Type B pancreatic cell (in vitro differentiated cells): ENCODE measurements around the gene TOP3A. TPM values are rescaled to one million over a fixed set of nuclear protein-coding genes. Genes with fewer than 3 reads are reported as not detected.

Source experiments
- DNase-seq: peaks from one replicate; pipeline ENCODE4 v3.0.0; 2021; ENCODE audit warnings: mixed read lengths; ENCODE audit not compliant: unreplicated experiment; ENCODE audit errors: extremely low spot score
- H3K27ac Mint-ChIP-seq: 2 replicates; pipeline ENCODE4 v1.8.0; 2021; ENCODE audit warnings: mild to moderate bottlenecking, mixed read lengths
- H3K27me3 Mint-ChIP-seq: 2 replicates; pipeline ENCODE4 v1.8.0; 2021; ENCODE audit warnings: mixed read lengths
- H3K36me3 Mint-ChIP-seq: 2 replicates; pipeline ENCODE4 v1.8.0; 2021; ENCODE audit warnings: mixed read lengths
- H3K4me1 Mint-ChIP-seq: one replicate; pipeline ENCODE4 v1.8.0; 2021; ENCODE audit warnings: mixed read lengths; ENCODE audit not compliant: unreplicated experiment
- H3K4me3 Mint-ChIP-seq: 2 replicates; pipeline ENCODE4 v1.8.0; 2021; ENCODE audit warnings: mild to moderate bottlenecking, mixed read lengths
- H3K9me3 Mint-ChIP-seq: 2 replicates; pipeline ENCODE4 v1.8.0; 2021; ENCODE audit warnings: mixed read lengths
- total RNA-seq: library from RNA; stranded (reverse); gene quantifications from 2 replicates; pipeline ENCODE4 v1.2.1, GENCODE V29; 2021; ENCODE audit warnings: low replicate concordance
- TF ChIP-seq, protein P1 (sequence below): fragments of 200-600 bp; sonication (generic); conservative IDR thresholded peaks from 2 replicates; pipeline ENCODE4 v1.5.0; 2021; ENCODE audit warnings: antibody characterized with exemption, mild to moderate bottlenecking

TOP3A gene
- total RNA-seq, 1 donor from 2014 or later, result 70.2 TPM

DNA sequence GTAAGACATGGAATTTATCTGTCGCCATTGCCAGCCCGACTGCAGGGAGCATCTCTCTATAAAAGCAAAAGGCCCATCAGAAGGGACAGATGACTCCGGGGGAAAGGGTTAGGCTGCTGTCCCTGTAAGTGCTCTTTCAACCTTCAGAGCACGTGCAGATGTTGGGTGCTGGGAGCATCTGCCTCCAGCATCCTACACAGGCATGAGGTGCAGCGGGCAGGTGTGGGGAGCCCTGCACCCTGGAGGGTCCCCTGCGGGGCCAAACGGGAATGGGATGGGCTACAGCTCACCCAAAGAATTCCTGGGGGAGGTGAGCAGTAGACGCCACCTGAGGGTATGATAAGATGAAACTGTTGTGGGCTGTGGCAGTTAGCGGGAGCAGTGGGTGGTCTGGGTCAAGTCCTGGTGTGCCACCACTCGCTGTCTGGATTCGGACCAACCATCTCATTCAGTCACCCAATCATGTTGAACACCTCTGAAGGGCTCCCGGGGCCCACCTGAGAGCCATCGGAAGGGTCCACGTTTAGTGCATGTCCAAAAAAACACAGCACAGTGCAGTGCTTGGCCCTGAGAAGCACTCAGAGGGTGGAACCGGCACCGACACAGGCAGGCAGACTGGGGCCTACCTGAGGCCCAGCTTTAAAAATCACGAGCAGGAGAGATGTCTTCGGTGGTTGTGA, 4.1 kb upstream of the TOP3A start:
- TF ChIP-seq, protein P1, sequence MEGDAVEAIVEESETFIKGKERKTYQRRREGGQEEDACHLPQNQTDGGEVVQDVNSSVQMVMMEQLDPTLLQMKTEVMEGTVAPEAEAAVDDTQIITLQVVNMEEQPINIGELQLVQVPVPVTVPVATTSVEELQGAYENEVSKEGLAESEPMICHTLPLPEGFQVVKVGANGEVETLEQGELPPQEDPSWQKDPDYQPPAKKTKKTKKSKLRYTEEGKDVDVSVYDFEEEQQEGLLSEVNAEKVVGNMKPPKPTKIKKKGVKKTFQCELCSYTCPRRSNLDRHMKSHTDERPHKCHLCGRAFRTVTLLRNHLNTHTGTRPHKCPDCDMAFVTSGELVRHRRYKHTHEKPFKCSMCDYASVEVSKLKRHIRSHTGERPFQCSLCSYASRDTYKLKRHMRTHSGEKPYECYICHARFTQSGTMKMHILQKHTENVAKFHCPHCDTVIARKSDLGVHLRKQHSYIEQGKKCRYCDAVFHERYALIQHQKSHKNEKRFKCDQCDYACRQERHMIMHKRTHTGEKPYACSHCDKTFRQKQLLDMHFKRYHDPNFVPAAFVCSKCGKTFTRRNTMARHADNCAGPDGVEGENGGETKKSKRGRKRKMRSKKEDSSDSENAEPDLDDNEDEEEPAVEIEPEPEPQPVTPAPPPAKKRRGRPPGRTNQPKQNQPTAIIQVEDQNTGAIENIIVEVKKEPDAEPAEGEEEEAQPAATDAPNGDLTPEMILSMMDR, result no peak
- Mint-ChIP-seq H3K4me3 (peak overlapping the region; percentile 74), H3K36me3 (peaks cover 13% of the 10 kb centered on the region), H3K4me1 (peaks cover 36% of the 10 kb centered on the region), H3K9me3 (no peaks in the 10 kb centered on the region), H3K27me3 (no peaks in the 10 kb centered on the region), H3K27ac (no peak overlapping the region)
- DNase-seq, result no peak

DNA sequence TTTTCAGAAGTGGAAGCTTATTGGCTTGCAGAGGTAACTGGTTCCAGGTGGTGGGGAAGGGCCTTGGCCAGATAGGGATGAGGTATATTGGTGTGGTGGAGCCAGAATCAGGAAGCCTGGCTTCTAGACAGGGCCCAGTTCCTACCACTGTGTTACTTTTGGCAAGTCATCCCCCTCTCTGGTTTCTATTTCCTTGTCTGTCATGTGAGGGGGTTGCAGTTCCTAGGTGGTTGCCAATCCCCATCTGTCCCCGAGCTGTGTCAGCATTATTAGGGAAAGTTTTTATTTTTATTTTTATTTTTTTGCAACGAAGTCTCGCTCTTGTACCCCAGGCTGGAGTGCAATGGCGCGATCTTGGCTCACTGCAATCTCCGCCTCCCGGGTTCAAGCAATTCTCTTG, 3.3 kb upstream of the TOP3A start:
- no peak for DNase-seq
- Mint-ChIP-seq H3K27ac (peak overlapping the region; percentile 82), H3K4me1 (peaks cover 44% of the 10 kb centered on the region), H3K27me3 (no peaks in the 10 kb centered on the region), H3K4me3 (peak overlapping the region; percentile 70), H3K36me3 (peaks cover 17% of the 10 kb centered on the region), H3K9me3 (no peaks in the 10 kb centered on the region)
- TF ChIP-seq, protein P1, result no peak

DNA sequence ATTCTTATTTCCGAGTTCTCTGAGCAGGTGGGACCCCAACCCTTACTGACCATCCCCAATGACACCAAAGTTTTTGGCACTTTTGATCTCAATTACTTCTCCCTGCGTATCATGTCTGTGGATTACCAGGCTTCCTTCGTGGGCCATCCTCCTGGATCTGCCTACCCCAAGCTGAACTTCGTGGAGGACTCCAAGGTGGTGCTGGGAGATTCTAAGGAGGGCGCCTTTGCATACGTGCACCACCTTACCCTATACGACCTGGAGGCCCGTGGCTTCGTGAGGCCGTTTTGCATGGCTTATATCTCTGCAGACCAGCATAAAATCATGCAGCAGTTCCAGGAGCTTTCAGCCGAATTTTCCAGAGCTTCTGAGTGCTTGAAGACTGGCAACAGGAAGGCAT, 1.2 kb upstream of the TOP3A start:
- peaks cover 24% of the 10 kb centered on the region for H3K36me3 Mint-ChIP-seq
- peaks cover 46% of the 10 kb centered on the region for H3K4me1 Mint-ChIP-seq
- H3K27me3 Mint-ChIP-seq, result no peaks in the 10 kb centered on the region
- H3K9me3 Mint-ChIP-seq, result no peaks in the 10 kb centered on the region
- TF ChIP-seq, protein P1, result no peak
- H3K27ac Mint-ChIP-seq, result peak overlapping the region; percentile 99
- H3K4me3 Mint-ChIP-seq, result peak overlapping the region; percentile 99
- DNase-seq, result no peak

DNA sequence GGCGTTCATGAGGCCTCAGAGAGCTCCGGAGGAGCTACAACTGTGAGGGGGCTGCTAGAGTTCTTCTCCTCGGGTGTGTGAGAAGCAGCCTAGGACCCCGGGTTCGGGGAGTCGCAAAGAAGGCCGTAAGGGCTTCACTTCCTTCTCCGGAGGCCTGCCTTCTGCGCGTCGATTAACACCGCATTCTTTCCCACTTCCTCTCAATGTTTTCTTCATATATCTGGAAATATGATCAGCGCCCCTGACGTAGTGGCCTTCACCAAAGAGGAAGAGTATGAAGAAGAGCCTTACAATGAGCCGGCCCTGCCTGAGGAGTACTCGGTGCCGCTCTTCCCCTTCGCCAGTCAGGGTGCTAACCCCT, 748 bp upstream of the TOP3A start:
- Mint-ChIP-seq H3K27me3 (no peaks in the 10 kb centered on the region), H3K36me3 (peaks cover 27% of the 10 kb centered on the region), H3K4me1 (peaks cover 46% of the 10 kb centered on the region), H3K27ac (peak overlapping the region; percentile 99), H3K9me3 (no peaks in the 10 kb centered on the region), H3K4me3 (peak overlapping the region; percentile 99)
- DNase-seq, result no peak
- TF ChIP-seq, protein P1, result no peak

DNA sequence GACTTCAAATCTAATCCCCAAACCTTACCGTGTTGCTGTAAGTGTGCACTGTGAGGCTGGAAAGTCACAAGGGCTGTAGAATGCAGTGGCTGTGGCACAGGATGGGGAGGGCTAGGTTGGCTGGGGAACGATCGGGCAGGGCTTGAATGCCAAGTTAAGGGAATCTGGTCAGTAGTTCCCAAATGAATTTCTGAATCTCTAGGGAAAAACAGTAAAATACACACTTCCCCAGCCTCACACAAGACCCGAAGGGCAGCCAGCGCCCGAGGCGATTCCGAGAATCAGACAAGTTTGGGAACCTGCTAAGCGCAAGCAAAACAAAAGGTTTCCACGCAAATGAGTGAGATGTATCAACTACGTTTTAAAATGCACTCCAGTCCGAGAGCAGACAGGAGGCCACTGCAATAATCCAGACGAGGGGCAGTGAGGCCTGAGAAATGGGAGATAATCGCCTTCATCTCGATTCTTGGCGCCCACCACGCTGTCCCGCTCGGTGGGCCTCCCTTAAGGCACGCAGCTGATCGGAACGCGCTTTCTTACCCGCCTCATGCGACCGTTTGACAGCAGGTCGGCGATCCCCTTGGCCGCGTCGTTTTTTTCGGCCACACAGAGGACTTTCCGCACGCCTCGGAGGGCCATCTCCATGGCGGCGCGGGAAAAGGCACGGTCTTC, 599 bp downstream of the TOP3A start:
- H3K27ac Mint-ChIP-seq, result peak overlapping the region; percentile 99
- H3K9me3 Mint-ChIP-seq, result no peaks in the 10 kb centered on the region
- TF ChIP-seq, protein P1, result no peak
- no peaks in the 10 kb centered on the region for H3K27me3 Mint-ChIP-seq
- peaks cover 34% of the 10 kb centered on the region for H3K4me1 Mint-ChIP-seq
- H3K4me3 Mint-ChIP-seq, result peak overlapping the region; percentile 99
- peaks cover 31% of the 10 kb centered on the region for H3K36me3 Mint-ChIP-seq
- DNase-seq, result no peak
